Measurements from ENCODE around the gene FLNB. TPM values are rescaled to one million over a fixed set of nuclear protein-coding genes. Genes with fewer than 3 reads are reported as not detected.

FLNB gene
- total RNA-seq, 1 donor from 2014 or later, result 72.9 TPM

DNA sequence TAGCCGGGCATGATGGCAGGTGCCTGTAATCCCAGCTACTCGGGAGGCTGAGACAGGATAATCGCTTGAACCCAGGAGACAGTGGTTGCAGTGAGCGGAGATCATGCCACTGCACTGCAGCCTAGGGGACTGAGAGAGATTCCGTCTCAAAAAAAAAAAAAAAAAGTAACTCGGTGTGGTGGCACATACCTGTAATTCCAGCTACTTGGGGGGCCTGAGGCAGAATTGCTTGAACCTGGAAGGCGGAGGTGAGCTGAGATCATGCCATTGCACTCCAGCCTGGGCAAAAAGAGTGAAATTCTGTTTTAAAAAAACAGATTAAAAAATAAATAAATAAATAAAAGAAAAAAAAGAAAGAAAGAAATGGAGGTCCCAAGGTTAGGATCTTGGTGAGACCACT is 6.2 kb upstream of the FLNB start:
- TF ChIP-seq, protein P1, sequence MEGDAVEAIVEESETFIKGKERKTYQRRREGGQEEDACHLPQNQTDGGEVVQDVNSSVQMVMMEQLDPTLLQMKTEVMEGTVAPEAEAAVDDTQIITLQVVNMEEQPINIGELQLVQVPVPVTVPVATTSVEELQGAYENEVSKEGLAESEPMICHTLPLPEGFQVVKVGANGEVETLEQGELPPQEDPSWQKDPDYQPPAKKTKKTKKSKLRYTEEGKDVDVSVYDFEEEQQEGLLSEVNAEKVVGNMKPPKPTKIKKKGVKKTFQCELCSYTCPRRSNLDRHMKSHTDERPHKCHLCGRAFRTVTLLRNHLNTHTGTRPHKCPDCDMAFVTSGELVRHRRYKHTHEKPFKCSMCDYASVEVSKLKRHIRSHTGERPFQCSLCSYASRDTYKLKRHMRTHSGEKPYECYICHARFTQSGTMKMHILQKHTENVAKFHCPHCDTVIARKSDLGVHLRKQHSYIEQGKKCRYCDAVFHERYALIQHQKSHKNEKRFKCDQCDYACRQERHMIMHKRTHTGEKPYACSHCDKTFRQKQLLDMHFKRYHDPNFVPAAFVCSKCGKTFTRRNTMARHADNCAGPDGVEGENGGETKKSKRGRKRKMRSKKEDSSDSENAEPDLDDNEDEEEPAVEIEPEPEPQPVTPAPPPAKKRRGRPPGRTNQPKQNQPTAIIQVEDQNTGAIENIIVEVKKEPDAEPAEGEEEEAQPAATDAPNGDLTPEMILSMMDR (IDR thresholded peaks at IDR 0.05), result no peak
- H3K27ac Mint-ChIP-seq (ENCODE audit: unreplicated experiment), result no peak overlapping the region
- H3K4me3 Mint-ChIP-seq (ENCODE audit: unreplicated experiment), result no peak overlapping the region
- H3K36me3 Mint-ChIP-seq (ENCODE audit: unreplicated experiment), result no peaks in the 10 kb centered on the region
- no peaks in the 10 kb centered on the region for H3K9me3 Mint-ChIP-seq (ENCODE audit: unreplicated experiment)
- H3K4me1 Mint-ChIP-seq (ENCODE audit: unreplicated experiment), result peaks cover 19% of the 10 kb centered on the region
- DNase-seq (ENCODE audit: extremely low spot score, unreplicated experiment), result no peak
- no peaks in the 10 kb centered on the region for H3K27me3 Mint-ChIP-seq (ENCODE audit: unreplicated experiment)

DNA sequence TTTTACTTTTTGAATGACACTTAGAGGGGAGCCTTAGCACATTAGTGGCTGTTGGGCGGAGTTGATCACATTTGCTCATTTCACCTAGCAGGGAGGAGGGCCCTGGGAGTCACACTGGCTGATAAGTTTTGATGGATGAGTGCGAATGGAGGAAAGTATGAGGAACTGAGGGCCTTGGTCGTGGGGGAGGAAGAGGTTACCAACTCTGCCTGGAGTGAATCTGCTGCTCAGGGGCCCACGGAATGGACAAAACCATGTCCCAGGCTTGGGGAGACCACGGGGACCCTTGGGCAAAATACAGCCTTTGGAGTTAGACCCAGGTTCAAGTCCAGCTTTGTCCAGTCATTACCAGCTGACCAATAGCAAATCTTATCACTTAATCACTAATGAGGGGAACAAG is 5.1 kb upstream of the FLNB start:
- Mint-ChIP-seq H3K36me3 (ENCODE audit: unreplicated experiment) (no peaks in the 10 kb centered on the region), H3K27me3 (ENCODE audit: unreplicated experiment) (no peaks in the 10 kb centered on the region), H3K4me3 (ENCODE audit: unreplicated experiment) (no peak overlapping the region), H3K27ac (ENCODE audit: unreplicated experiment) (no peak overlapping the region), H3K4me1 (ENCODE audit: unreplicated experiment) (peaks cover 19% of the 10 kb centered on the region), H3K9me3 (ENCODE audit: unreplicated experiment) (no peaks in the 10 kb centered on the region)
- no peak for DNase-seq (ENCODE audit: extremely low spot score, unreplicated experiment)
- TF ChIP-seq, protein P1 (IDR thresholded peaks at IDR 0.05), result no peak

DNA sequence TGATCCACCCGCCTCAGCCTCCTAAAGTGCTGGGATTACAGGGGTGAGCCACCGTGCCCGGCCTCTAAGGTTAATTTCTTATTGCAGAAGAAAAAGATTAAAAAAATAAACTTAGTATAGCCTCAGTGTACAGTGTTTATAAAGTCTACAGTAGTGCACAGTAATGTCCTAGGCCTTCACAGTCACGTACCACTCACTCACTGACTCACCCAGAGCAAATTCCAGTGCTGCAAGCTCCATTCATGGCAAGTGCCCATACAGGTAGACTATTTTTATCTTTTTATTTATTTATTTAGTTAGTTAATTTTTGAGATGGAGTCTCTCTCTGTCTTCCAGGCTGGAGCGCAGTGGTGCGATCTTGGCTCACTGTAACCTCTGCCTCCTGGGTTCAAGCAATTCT is 3.2 kb upstream of the FLNB start:
- Mint-ChIP-seq H3K27ac (ENCODE audit: unreplicated experiment) (no peak overlapping the region), H3K4me3 (ENCODE audit: unreplicated experiment) (no peak overlapping the region), H3K9me3 (ENCODE audit: unreplicated experiment) (no peaks in the 10 kb centered on the region), H3K4me1 (ENCODE audit: unreplicated experiment) (peaks cover 20% of the 10 kb centered on the region), H3K36me3 (ENCODE audit: unreplicated experiment) (no peaks in the 10 kb centered on the region), H3K27me3 (ENCODE audit: unreplicated experiment) (no peaks in the 10 kb centered on the region)
- TF ChIP-seq, protein P1 (IDR thresholded peaks at IDR 0.05), result no peak
- no peak for DNase-seq (ENCODE audit: extremely low spot score, unreplicated experiment)

DNA sequence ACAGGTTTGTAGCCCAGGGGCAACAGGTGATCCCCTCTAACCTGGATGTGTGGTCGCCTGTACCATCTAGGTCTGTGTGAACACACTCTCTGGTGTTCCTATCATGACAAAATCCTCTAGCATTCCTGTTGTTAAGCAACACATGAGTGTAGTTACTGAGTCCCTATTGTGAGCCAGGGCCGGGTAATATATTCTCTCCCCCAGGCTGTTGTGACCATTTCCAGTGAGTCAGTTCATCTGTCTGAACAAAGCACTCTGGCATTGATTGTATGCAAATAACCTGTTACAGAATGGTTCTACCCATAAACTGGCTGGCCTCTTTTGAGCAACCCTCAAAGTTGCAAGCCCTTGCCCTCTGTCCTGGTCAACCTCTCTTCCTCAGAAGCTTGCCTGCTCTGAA is 2.6 kb upstream of the FLNB start:
- no peaks in the 10 kb centered on the region for H3K27me3 Mint-ChIP-seq (ENCODE audit: unreplicated experiment)
- H3K36me3 Mint-ChIP-seq (ENCODE audit: unreplicated experiment), result no peaks in the 10 kb centered on the region
- H3K4me3 Mint-ChIP-seq (ENCODE audit: unreplicated experiment), result no peak overlapping the region
- H3K27ac Mint-ChIP-seq (ENCODE audit: unreplicated experiment), result peak overlapping the region; percentile 41
- TF ChIP-seq, protein P1 (IDR thresholded peaks at IDR 0.05), result no peak
- peaks cover 24% of the 10 kb centered on the region for H3K4me1 Mint-ChIP-seq (ENCODE audit: unreplicated experiment)
- H3K9me3 Mint-ChIP-seq (ENCODE audit: unreplicated experiment), result no peaks in the 10 kb centered on the region
- DNase-seq (ENCODE audit: extremely low spot score, unreplicated experiment), result no peak

DNA sequence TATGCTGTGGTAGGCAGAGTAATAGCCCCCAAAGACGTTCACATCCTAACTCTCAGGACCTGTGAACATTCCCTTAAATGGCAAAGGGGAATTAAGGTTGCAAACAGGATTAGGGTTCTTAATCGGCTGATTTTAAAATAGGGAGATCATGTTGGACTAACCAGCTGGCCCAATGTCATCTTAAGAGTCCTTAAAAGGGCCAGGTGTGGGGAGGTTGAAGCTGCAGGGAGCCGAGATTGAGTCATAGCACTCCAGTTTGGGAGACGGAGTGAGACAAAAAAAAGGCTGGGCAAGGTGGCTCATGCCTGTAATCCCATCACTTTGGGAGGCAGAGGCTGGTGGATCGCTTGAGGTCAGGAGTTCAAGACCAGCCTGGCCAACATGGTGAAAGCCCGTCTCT is 1.6 kb upstream of the FLNB start:
- no peaks in the 10 kb centered on the region for H3K27me3 Mint-ChIP-seq (ENCODE audit: unreplicated experiment)
- no peaks in the 10 kb centered on the region for H3K36me3 Mint-ChIP-seq (ENCODE audit: unreplicated experiment)
- H3K4me1 Mint-ChIP-seq (ENCODE audit: unreplicated experiment), result peaks cover 27% of the 10 kb centered on the region
- no peaks in the 10 kb centered on the region for H3K9me3 Mint-ChIP-seq (ENCODE audit: unreplicated experiment)
- TF ChIP-seq, protein P1 (IDR thresholded peaks at IDR 0.05), result no peak
- H3K4me3 Mint-ChIP-seq (ENCODE audit: unreplicated experiment), result no peak overlapping the region
- no peak overlapping the region for H3K27ac Mint-ChIP-seq (ENCODE audit: unreplicated experiment)
- no peak for DNase-seq (ENCODE audit: extremely low spot score, unreplicated experiment)
